ENCODE measurements around the gene MYO15B.

Gene MYO15B

GRCh38 chr17:75642182-75642783 is 54.7 kb downstream of the MYO15B start:
- no peak for DNase-seq

DNA sequence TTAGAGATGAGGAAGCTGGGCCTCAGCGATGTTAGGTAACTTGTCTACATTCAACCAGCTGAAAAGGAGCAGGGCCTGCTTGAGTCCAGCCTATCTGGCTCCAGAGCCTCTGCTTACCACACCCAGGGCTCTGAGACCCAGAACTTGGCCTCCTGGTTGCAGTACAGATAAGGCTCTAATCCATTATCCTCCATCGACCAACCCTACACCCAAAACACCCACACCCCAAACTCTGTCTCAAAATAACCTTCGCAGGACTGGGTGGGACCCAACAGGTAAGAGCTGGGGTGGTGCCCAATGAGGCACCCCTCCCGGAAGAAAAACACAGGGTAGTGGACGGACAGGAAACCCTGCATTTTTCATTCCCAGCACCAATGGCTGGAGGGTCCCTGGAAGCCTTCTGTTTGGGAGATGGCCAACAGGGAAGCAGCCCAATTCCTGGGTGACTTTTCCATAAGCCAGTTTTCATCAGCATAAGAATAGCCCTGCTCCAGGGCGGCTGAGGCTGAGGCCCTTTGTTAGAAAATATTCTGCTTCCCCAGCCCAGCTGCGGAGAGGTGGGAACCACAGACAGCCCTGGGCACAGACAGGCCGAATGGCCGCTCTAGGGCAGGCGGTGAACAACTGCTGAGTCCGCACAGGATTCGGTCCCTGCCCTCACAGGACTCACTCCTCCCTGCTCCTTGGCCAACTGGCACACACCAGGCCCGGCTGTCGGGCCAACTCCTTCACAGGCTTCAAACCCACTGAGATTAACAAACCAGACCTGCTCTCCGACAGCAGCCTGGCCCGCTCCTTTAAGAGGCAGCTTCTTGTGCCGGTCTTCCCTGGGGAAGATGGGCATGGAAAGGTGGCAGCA is 55.4 kb downstream of the MYO15B start:
- DNase-seq, result no peak

GRCh38 chr17:75643643-75644017 is 56.0 kb downstream of the MYO15B start:
- no peak for DNase-seq

DNA sequence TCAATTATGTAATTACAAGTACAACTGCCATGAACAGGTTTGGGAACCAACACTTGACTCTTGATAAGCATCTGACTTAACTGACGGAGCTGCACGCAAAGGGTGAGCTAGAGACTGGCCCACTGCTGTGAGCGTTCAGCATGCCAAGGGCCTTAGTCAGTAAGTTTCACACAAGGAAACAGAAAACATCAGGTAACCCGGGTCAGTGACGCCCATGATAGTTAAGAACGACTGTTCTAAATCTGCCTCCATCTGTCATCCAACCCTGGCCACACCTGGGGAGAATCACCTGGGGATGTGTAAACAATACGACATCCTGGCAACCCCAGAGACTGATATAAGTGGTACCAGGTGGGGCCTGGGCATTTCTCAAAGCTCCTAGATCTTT is 57.9 kb downstream of the MYO15B start:
- no peak for DNase-seq

DNA sequence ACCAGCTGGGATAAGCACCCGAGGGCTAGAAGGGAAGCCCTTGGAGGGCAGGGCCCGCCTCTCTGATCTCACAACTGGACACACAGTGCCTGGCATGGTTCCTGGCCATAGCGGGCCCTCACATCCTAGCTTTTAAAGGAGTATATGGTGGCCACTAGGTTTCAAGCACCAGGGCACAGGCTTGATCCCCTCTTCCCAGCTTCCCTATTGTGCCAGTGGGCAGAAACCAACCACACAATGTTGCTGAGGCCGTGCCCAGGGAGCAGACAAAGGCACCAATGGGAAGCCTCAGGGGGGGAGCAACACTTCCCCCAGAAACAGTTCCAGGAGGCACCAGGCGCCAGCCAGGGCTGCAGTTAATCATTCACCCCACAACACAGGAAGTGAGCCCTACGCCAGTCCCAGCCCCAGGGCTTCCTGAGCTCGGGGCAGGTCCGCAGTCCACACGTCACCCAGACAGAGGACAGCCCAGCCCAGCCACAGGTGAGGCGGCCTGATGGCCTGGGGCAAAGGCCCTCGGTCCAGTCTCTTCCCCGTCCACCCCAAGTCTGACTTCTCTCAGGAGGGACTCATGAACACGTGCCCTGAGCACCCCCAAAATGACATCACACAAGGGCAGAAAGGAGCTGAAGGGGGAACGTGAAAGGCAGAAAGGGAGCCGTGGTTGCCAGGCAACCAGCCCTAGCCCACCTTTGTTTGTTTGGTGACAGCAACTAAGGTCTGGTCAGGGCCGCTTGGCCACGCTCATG is 58.5 kb downstream of the MYO15B start:
- DNase-seq, result no peak

DNA sequence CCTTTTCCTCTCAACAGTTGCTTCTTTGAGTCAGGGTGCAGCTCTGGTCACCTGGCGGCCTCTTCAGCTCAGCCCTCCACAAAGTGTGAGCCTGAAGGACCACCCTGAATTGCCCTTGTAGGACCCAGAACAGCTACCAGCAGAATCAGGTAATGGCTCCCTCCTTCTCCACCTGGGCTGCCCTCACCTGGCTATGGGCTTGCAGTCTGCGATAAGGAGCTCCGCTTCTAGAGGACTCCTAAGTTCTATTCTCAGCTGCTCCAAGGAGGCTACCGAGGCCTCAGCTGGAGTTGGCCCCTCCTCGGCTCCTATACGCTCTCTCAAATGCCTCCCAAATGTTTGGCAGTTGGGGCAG is 59.0 kb downstream of the MYO15B start:
- no peak for DNase-seq

DNA sequence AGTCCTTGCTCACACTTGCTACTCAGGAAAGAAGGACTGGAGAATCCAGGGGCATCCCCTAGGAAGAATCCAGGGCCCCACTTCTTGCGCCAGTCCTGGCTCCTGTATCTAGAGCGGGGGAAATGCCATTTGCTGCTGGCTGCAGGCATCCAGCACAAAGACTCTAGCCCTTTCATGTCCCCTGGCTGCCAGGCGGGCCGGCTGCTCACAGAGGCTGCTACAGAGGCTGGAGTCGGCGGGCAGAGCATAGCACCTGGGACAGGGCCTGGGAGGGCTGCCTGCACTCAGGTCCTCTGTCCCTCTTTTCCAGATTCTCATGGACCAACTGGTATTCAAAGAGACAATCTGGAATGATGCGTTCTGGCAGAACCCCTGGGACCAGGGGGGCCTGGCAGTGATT is 59.5 kb downstream of the MYO15B start:
- DNase-seq, result no peak

DNA sequence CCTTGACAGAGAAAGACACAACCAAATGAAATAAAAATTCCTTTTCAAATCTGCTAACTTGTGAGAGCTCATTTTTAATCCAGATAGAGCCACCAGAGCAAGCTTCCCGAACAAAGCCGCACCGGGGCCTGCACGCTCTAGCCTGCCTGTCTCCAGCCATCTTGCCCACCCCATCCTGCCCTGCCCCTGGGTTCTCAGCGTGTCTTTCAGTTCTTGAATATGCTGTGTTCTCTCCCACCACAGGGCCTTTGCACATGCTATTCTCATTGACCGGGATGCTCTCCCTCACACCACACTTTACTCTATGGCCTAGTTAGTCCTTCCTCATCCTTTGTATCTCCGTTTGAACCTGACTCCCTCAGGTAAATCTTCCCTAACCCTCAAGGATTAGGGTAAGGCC is 60.3 kb downstream of the MYO15B start:
- DNase-seq, result no peak

DNA sequence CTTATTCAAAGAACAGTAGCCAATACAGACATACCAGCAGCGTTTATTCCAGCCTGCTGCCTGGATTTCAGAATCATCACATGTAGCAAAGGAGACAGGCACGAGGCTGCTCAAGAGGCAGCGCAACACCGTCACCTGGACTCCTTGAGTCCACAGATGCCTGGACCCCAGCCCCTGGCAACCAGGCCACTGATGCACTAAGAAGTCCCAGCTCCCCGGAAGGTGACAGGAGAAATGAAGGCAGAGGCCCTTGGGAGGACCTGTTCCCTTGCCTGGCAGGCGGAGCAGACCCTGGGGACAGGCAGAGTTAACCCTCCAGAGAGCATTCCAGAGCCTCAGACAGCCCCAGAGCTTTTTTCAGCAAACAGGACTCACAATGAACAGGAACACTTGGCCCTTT is 62.1 kb downstream of the MYO15B start:
- DNase-seq, result no peak

- no peak for DNase-seq
Measured at GRCh38 chr17:75650874-75651273, 63.3 kb downstream of the MYO15B start.

DNA sequence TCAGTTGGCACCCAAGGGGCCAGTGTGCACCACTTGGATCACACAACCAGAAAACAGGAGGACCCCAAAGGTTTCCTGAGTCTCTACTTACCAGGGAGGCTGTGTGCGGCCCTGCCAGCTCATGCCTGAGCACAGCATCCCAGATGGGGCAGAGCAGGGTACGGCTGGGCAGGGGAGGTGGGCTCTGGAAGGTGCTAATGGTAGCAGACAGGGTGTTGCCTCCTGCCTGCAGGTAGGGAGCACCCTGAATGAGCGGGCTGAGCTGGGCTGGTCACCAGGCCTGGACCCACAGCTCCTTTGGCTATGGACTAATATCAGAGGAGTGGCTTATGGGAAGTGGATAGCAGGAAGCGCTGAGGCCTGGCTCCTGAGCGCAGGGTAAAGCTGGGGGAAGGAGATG is 64.7 kb downstream of the MYO15B start:
- no peak for DNase-seq

GRCh38 chr17:75652934-75653549 is 65.4 kb downstream of the MYO15B start:
- DNase-seq, result no peak

- no peak for DNase-seq
Measured at GRCh38 chr17:75654176-75654575, 66.6 kb downstream of the MYO15B start.

GRCh38 chr17:75658237-75658636 is 70.6 kb downstream of the MYO15B start:
- DNase-seq, result no peak

- DNase-seq, result no peak
Measured at GRCh38 chr17:75661531-75661930, 73.9 kb downstream of the MYO15B start.

GRCh38 chr17:75662511-75662910 is 74.9 kb downstream of the MYO15B start:
- DNase-seq, result no peak

DNA sequence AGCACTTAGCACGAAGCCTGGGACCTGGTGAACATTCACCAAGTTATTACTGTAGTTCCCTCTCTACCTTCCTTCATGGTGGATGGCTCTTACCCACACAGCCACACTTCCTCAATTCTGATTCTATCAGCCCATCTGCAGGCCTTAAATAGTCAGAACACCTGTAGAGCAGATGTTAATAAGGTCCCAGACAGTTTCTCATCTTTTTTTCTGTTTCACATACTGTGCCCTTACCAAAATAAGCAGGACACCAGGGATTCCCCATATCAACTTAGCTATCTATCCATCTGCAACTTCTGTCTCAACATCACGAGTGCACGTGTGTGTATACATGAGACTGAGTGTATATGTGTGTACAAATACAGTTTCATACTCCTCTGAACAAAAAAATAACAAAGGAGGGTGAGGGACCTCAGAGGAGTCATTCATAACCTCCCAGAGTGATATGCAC is 76.5 kb downstream of the MYO15B start:
- DNase-seq, result no peak

- no peak for DNase-seq
Measured at GRCh38 chr17:75665981-75666380, 78.4 kb downstream of the MYO15B start.

GRCh38 chr17:75666959-75667790 is 79.6 kb downstream of the MYO15B start, which contains the start of the genes RECQL5 and SAP30BP:
TSS of gene RECQL5 (minus strand) at chr17:75667154. CDS start at chr17:75666557, 597 bp downstream.
TSS of gene SAP30BP (plus strand) at chr17:75667338. CDS start at chr17:75667373, 35 bp downstream.
- DNase-seq, result peak; percentile 90

- DNase-seq, result no peak
Measured at GRCh38 chr17:75667825-75668224, 80.2 kb downstream of the MYO15B start.

- DNase-seq, result no peak
Measured at GRCh38 chr17:75668489-75668888, 80.9 kb downstream of the MYO15B start.

- no peak for DNase-seq
Measured at GRCh38 chr17:75670868-75671267, 83.3 kb downstream of the MYO15B start.

Data from GOT3 (cell line).